Breast epithelium (tissue), 3 donors: ENCODE results near the gene RERE.

Experiments
- POLR2A ChIP-seq: fragments of 450-650 bp; IDR thresholded peaks from one replicate; pipeline ENCODE4 v1.6.1; 2016; ENCODE audit warnings: antibody characterized with exemption, mild to moderate bottlenecking, moderate library complexity
- POLR2AphosphoS5 ChIP-seq, 3 donors: sonication (generic); formaldehyde crosslinking; IDR thresholded peaks; one replicate each; pipeline ENCODE4 v1.6.1; 2017; ENCODE audit warnings: antibody characterized with exemption in 3 of 3
- TF ChIP-seq, protein P1 (sequence below), 3 donors: fragments of 450-650 bp; IDR thresholded peaks; one replicate each; pipeline ENCODE4 v1.5.1; 2016 to 2017; ENCODE audit warnings: antibody characterized with exemption in 3 of 3, mild to moderate bottlenecking in 3 of 3, moderate library complexity in 3 of 3

DNA sequence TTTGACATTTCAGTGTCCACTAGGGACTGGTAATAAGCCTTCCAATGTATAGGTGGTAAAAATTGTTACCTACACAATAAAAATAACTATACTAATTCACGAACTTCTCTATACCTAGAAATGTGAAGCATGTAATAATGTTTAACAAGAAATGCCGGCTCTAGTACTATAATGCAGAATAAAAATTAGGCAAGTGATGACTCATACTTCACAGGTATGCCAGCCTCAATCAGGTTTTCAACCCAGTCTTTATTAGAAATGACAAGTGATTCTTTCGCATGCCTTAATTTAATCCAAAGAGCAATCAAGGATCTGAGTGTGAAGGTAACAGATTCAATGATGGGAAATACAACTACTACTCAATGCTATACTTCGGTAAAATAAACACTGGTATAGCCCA lies 134.9 kb downstream of the RERE start:
- TF ChIP-seq POLR2A (no peak), POLR2AphosphoS5 (IDR thresholded peaks at IDR 0.05) (no peak)
- TF ChIP-seq, protein P1, sequence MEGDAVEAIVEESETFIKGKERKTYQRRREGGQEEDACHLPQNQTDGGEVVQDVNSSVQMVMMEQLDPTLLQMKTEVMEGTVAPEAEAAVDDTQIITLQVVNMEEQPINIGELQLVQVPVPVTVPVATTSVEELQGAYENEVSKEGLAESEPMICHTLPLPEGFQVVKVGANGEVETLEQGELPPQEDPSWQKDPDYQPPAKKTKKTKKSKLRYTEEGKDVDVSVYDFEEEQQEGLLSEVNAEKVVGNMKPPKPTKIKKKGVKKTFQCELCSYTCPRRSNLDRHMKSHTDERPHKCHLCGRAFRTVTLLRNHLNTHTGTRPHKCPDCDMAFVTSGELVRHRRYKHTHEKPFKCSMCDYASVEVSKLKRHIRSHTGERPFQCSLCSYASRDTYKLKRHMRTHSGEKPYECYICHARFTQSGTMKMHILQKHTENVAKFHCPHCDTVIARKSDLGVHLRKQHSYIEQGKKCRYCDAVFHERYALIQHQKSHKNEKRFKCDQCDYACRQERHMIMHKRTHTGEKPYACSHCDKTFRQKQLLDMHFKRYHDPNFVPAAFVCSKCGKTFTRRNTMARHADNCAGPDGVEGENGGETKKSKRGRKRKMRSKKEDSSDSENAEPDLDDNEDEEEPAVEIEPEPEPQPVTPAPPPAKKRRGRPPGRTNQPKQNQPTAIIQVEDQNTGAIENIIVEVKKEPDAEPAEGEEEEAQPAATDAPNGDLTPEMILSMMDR (IDR thresholded peaks at IDR 0.05): no peak
